Subcutaneous adipose tissue (tissue), 4 donors: ENCODE data around the gene ANKRD40CL. TPM values are rescaled to one million over a fixed set of nuclear protein-coding genes. Genes with fewer than 3 reads are reported as not detected.

Experiments used
- total RNA-seq, 4 donors: library from RNA; depleted of rRNA; stranded (reverse); fragments of >200 nt; gene quantifications; one replicate each; pipeline ENCODE4 v1.1.0, GENCODE V29; 2016
- TF ChIP-seq, protein P1 (sequence below): fragments of 450-650 bp; IDR thresholded peaks from one replicate; pipeline ENCODE4 v1.5.1; 2016; ENCODE audit warnings: low read depth, mild to moderate bottlenecking, control low read depth, antibody characterized with exemption, moderate library complexity

Gene ANKRD40CL
- total RNA-seq, 4 donors from 2014 or later = not detected

- TF ChIP-seq, protein P1, sequence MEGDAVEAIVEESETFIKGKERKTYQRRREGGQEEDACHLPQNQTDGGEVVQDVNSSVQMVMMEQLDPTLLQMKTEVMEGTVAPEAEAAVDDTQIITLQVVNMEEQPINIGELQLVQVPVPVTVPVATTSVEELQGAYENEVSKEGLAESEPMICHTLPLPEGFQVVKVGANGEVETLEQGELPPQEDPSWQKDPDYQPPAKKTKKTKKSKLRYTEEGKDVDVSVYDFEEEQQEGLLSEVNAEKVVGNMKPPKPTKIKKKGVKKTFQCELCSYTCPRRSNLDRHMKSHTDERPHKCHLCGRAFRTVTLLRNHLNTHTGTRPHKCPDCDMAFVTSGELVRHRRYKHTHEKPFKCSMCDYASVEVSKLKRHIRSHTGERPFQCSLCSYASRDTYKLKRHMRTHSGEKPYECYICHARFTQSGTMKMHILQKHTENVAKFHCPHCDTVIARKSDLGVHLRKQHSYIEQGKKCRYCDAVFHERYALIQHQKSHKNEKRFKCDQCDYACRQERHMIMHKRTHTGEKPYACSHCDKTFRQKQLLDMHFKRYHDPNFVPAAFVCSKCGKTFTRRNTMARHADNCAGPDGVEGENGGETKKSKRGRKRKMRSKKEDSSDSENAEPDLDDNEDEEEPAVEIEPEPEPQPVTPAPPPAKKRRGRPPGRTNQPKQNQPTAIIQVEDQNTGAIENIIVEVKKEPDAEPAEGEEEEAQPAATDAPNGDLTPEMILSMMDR = no peak
These were observed 32.0 kb downstream of the ANKRD40CL start for GRCh38 chr17:50735287-50735686.

GRCh38 chr17:50731575-50732460 is 35.5 kb downstream of the ANKRD40CL start:
- TF ChIP-seq, protein P1 = no peak

GRCh38 chr17:50728881-50729765 is 38.2 kb downstream of the ANKRD40CL start:
- TF ChIP-seq, protein P1 = no peak

DNA sequence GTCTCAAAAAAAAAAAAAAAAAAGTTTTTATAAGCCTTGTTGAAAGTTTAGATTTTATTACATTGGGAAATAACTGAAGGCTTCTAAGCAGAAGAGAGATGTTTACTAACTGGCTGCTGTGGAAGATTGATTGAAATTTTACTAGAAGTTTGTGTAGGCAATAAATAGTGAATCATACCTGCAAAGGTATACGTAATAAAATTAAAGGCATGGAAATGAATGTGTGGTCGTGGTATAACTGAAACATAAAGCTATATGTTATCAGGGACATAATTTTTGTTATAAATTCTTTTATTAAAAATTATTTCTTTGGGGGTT is 39.2 kb downstream of the ANKRD40CL start:
- TF ChIP-seq, protein P1 = no peak

DNA sequence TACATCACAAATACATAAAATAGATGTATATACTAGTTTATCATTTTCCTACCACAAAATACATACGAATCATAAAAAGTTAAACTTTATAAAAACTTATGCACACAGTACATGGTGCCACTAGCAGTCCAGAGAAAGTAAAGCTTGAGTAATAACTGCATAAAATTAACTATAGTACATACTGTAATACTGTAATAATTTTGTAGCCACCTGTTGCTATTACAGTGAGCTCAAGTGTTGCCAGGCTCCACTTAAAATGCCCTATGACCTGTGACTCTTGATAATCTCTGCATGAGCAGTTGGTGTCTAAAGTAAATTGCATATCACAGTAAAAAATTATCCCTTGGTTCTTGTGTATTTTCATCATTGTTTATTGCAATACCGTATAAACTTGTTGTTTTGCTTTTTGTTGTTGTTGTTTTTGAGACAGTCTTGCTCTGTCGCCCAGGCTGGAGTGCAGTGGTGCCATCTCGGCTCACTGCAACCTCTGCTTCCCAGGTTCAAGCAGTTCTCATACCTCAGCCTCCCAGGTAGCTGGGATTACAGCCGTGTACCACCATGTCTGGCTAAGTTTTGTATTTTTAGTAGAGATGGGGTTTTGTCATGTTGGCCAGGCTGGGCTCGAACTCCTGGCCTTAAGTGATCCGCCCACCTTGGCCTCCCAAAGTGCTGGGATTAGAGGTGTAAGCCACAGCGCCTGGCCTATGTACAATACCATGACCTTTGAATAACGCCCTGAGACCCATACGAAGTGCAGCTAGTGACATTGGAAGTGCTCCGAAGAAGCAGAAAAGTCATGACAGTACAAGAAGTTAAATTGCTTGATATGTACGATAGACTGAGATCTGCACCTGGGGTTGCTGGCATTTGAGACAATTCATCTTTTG is 41.3 kb downstream of the ANKRD40CL start:
- TF ChIP-seq, protein P1 = no peak

DNA sequence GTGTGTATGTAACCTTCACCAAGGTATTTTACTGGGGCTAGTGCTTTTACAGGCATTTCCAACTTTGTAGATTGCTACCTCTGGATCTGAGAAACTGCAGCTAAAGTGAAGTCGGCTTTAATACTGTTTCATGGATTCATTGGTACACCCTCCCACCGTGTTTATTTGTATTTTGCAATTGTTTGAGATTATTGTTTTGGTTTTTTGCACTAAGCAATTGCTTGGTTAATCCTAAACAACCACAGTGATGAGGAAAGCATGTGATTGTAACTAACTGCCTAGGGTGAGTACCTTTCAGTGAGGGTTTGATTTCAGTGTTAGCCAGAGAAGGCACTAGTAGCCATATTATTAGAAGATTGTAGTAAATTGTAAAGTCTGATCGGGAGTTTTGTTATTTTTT is 44.6 kb downstream of the ANKRD40CL start:
- TF ChIP-seq, protein P1 = no peak
